AG09309 (cell line): ENCODE data around the gene PTPMT1.
"Not testable (repeated sequence)": the region's sequence is repeated elsewhere in the genome, so short reads cannot be mapped to it uniquely, and the experiment has no call there.

Source experiments
- DNase-seq: peaks from one replicate; pipeline ENCODE4 v3.0.0-alpha.2; 2010; ENCODE audit warnings: low read depth
- H3K4me3 ChIP-seq: 2 replicates; pipeline ENCODE4 v1.5.1; 2011; ENCODE audit warnings: mild to moderate bottlenecking, low read depth, low read length, moderate library complexity; ENCODE audit not compliant: control insufficient read depth
- TF ChIP-seq, protein P1 (sequence below): IDR thresholded peaks from 2 replicates; pipeline ENCODE4 v1.5.1; 2011; ENCODE audit warnings: mild to moderate bottlenecking, low read depth, low read length, inconsistent platforms; ENCODE audit not compliant: insufficient read depth, control insufficient read depth; ENCODE audit errors: missing control alignments

The PTPMT1 gene

DNA sequence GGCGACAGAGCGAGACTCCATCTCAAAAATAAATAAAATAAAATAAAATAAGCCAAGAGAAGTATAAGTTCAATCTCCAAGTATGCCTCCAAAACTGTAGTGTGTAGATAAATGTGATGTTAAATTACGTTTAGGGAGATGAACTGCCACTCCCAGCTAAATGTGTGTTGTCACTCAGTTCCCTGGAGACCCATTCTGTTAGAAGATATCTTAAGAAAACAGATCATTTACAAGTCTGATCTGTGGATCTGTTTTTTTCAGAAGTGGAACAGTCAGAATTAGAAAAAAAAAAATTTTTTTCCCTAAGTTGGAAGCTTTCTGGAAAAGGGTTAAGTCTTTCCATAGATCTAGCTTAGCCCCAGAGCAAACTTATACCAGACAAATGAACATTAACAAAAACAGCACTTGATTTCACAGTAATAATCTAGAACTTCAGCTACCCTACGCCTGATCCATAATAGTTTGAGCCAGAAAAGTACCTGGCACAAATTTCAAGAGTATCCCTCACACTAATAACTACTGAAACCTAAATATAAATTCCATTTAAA is 30.6 kb upstream of the PTPMT1 start:
- no peak for DNase-seq
- TF ChIP-seq, protein P1, sequence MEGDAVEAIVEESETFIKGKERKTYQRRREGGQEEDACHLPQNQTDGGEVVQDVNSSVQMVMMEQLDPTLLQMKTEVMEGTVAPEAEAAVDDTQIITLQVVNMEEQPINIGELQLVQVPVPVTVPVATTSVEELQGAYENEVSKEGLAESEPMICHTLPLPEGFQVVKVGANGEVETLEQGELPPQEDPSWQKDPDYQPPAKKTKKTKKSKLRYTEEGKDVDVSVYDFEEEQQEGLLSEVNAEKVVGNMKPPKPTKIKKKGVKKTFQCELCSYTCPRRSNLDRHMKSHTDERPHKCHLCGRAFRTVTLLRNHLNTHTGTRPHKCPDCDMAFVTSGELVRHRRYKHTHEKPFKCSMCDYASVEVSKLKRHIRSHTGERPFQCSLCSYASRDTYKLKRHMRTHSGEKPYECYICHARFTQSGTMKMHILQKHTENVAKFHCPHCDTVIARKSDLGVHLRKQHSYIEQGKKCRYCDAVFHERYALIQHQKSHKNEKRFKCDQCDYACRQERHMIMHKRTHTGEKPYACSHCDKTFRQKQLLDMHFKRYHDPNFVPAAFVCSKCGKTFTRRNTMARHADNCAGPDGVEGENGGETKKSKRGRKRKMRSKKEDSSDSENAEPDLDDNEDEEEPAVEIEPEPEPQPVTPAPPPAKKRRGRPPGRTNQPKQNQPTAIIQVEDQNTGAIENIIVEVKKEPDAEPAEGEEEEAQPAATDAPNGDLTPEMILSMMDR = no peak
- H3K4me3 ChIP-seq = no peak overlapping the region

DNA sequence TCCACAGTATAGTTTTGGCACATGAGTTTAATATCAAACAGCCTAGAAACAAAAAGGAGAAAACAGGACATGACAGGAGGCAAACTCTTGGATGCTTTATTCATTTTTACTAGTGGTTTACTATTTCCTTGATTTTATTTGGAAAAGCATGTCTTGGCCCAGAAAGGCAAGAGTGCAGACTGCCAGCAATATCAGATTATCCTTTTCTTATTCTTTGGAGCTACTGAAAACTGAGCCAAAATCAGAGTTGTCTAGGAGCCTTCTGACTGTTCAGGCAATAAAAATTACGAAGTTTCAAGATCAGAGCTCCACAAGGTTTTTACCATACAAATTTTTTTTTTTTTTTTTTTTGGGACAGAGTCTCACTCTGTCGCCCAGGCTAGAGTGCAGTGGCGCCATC is 28.5 kb upstream of the PTPMT1 start:
- TF ChIP-seq, protein P1 = no peak
- H3K4me3 ChIP-seq = no peak overlapping the region
- no peak for DNase-seq

DNA sequence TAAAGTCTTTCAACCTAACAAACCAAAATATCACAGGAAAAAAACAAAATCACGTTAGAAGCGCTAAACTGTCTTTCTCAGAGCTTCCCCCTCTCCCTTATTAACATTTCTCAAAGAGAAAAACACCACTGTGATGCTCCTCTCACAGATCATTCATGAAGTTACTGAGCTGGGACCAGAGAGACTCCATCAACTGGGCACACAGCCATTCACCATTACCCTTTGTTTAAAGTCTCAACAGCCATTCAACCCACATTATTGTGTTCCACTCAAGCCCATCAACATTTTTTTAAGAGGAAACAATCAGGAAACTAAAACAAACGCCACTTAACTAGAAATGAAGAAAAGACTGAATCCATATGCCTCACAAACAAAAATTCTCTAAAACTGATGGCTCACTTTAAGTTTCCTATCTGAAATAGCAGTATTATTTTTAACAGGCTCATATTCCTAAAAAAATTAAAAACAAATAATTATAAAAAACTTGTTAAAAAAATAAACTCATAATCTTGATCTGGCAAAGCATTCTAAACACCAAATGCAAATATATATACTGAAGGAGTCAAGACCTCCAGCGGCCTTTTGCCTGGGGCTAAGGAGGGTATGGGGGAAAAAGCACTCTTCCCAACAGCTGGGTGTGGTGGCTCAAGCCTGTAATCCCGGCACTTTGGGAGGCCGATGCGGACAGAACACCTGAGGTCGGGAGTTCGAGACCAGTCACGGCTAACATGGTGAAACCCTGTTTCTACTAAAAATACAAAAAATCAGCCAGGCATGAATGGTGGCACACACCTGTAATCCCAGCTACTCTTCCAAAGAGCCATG is 26.4 kb upstream of the PTPMT1 start:
- TF ChIP-seq, protein P1 = no peak
- no peak for DNase-seq
- H3K4me3 ChIP-seq = no peak overlapping the region

DNA sequence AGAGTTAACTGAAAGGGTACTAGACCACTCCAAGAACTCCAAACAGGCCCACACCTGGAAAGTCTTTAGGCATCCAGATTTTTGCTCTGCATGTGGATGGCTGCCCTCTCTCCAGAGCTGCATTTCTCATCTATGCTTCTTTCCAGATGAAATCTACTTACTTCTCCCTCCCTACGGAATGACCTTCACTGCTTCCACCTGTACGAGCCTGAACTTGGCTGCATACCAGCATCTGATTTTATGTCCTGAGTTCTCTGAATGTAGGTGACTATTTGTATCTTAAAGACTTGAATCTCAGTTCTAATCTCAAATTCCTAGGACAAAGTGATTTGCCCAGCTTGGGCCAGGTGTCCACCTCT is 25.7 kb upstream of the PTPMT1 start:
- no peak for DNase-seq
- no peak overlapping the region for H3K4me3 ChIP-seq
- TF ChIP-seq, protein P1 = no peak

DNA sequence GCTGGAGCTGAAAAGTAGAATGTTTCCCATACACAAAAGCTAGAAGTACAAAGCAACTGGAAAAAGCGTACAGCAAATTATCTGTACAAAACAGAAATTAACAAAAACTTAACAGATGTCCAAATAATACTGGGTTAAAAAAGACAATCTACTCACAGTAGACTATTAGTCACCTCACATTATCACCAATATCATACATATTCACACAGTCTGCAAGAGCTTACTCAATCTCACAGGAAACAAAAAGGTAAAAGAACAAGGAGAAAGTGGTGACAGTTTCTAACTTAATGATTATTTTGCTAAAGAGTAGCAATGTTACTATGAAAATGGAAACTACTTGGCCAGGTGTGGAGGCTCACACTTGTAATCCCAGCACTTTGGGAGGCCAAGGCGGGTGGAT is 24.3 kb upstream of the PTPMT1 start:
- TF ChIP-seq, protein P1 = no peak
- H3K4me3 ChIP-seq = no peak overlapping the region
- DNase-seq = no peak

DNA sequence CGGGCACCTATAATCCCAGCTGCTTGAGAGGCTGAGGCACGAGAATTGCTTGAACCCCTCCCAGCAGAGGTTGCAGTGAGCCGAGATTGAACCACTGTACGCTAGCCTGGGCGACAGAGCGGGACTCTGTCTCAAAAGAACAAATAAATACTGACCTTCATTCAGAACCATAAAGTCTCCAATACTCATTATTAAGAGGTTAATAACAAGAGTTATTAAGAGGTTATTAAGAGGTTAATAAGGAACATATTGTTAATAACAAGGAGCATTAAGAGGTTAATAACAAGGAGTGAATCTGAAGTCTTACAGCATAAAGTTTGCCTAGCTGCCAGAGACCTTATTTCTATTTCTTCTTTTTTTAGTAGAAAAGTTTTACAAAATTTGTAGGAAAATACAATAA is 20.1 kb upstream of the PTPMT1 start:
- DNase-seq = no peak
- no peak overlapping the region for H3K4me3 ChIP-seq
- TF ChIP-seq, protein P1 = no peak

DNA sequence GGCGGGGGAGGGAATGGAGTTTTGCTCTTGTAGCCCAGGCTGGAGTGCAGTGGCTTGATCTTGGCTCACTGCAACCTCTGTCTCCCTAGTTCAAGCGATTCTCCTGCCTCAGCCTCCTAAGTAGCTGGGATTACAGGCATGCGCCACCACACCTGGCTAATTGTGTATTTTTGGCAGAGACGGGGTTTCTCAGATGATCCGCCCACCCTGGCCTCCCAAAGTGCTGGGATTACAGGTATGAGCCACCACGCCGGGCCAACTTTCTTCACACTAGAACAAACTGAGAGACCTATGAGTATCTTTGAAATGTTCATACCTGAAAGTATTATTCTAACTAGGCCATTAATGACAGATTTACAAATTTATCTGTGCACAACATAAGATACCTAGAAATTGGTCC is 19.1 kb upstream of the PTPMT1 start:
- not testable (repeated sequence) for DNase-seq, H3K4me3 ChIP-seq
